Choroid plexus epithelial cell (primary cell): Measurements from ENCODE around the gene TTLL8.

Source experiments
- DNase-seq: peaks from one replicate; pipeline ENCODE4 v3.0.0-alpha.2; 2010; ENCODE audit warnings: low read depth
- H3K4me3 ChIP-seq: 2 replicates; pipeline ENCODE4 v1.5.1; 2011; ENCODE audit warnings: low read depth, mild to moderate bottlenecking, control low read depth, low read length, moderate library complexity
- TF ChIP-seq, protein P1 (sequence below): conservative IDR thresholded peaks from 2 replicates; pipeline ENCODE4 v1.5.1; 2011; ENCODE audit warnings: low read depth, mild to moderate bottlenecking, control low read depth, inconsistent platforms, low read length, moderate library complexity

The TTLL8 gene

DNA sequence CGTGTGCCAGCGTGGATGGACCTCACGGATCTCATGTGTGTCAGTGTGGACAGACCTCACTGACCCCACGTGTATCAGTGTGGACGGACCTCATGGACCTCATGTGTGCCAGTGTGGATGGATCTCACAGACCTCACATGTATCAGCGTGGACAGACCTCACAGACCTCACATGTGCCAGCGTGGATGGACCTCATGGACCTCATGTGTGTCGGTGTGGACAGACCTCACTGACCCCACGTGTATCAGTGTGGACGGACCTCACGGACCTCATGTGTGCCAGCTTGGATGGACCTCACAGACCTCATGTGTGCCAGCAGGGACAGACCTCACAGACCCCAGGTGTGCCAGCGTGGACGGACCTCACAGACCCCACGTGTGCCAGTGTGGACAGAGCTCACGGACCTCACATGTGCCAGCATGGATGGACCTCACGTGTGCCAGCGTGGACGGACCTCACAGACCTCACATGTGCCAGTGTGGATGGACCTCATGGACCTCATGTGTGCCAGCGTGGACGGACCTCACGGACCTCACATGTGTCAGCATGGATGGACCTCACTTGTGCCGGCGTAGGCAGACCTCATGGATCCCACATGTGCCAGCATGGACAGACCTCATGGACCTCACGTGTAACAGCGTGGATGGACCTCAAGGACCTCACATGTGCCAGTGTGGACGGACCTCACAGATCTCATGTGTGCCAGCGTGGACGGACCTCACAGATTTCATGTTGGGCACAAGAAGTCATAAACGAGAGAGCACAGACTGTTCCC, 18.2 kb downstream of the TTLL8 start:
- TF ChIP-seq, protein P1, sequence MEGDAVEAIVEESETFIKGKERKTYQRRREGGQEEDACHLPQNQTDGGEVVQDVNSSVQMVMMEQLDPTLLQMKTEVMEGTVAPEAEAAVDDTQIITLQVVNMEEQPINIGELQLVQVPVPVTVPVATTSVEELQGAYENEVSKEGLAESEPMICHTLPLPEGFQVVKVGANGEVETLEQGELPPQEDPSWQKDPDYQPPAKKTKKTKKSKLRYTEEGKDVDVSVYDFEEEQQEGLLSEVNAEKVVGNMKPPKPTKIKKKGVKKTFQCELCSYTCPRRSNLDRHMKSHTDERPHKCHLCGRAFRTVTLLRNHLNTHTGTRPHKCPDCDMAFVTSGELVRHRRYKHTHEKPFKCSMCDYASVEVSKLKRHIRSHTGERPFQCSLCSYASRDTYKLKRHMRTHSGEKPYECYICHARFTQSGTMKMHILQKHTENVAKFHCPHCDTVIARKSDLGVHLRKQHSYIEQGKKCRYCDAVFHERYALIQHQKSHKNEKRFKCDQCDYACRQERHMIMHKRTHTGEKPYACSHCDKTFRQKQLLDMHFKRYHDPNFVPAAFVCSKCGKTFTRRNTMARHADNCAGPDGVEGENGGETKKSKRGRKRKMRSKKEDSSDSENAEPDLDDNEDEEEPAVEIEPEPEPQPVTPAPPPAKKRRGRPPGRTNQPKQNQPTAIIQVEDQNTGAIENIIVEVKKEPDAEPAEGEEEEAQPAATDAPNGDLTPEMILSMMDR: no peak
- no peak for DNase-seq
- no peak overlapping the region for H3K4me3 ChIP-seq

DNA sequence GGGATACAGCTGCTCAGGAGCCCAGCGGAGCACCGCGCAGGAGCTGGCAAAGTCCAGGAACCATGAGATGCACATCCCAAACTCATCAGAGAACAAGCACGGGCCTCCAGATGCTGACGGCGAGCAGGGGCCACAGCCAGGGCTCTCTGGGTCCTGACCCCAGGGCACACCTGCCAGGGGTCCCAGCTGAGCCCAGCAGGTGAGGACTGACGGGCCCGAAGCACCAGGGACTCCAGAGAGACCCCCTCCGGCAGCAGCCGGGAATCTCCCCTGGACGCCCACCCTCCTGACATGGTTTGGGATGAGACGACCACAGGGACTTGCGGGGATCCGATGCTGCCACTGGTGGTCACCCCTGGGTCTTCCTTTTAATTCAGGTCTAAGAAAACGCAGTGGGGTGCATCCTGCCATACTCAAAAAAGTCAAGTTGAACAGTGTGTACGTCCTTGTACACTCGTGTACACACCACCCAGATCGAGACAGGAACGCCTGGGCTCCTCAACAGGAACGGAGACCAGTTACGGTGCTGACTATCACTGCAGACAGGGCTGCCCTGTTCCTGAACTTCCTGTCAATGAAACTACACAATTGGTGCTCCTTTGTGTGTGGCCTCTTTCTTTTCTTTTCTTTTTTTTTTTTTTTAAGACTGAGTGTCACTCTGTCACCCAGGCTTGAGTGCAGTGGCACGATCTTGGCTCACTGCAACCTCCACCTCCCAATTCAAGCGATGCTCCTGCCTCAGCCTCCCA, 21.9 kb downstream of the TTLL8 start:
- no peak overlapping the region for H3K4me3 ChIP-seq
- TF ChIP-seq, protein P1: no peak
- no peak for DNase-seq

DNA sequence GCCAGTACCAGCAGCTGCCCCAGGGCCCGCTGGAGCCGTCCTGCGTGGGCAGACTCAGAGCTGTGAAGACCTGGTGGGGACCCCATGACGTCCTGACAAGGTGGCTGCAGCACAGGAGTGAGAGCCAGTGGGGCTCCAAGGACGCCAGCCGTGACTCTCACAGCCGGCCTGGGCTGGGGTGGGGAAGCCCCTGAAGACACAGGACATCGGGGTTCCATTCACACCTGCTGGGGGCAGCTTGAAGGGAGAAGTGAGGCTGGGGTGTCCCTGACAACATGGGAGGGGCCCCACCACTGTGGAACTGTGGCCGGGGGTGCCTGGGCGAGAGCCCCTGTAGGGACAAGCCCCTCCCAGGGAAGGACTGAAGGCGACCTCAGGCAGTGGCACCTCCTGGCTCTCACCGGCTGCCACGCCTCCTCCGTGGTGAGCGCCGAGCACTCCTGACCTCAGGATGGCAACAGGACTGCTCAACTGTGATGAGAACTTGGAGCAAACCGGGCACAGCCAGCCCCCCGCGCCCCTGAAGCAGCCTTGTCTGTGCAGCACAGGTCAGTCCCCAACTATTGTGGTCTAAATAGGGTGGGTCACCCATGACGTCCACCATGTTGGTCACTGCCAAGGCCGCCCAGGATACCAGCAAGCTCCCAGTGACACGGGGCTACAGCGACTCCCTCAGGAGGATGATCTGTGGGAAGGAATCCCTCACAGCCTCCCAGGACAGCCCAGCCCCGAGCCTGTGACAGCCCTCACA, 22.8 kb downstream of the TTLL8 start:
- DNase-seq: no peak
- TF ChIP-seq, protein P1: no peak
- no peak overlapping the region for H3K4me3 ChIP-seq

DNA sequence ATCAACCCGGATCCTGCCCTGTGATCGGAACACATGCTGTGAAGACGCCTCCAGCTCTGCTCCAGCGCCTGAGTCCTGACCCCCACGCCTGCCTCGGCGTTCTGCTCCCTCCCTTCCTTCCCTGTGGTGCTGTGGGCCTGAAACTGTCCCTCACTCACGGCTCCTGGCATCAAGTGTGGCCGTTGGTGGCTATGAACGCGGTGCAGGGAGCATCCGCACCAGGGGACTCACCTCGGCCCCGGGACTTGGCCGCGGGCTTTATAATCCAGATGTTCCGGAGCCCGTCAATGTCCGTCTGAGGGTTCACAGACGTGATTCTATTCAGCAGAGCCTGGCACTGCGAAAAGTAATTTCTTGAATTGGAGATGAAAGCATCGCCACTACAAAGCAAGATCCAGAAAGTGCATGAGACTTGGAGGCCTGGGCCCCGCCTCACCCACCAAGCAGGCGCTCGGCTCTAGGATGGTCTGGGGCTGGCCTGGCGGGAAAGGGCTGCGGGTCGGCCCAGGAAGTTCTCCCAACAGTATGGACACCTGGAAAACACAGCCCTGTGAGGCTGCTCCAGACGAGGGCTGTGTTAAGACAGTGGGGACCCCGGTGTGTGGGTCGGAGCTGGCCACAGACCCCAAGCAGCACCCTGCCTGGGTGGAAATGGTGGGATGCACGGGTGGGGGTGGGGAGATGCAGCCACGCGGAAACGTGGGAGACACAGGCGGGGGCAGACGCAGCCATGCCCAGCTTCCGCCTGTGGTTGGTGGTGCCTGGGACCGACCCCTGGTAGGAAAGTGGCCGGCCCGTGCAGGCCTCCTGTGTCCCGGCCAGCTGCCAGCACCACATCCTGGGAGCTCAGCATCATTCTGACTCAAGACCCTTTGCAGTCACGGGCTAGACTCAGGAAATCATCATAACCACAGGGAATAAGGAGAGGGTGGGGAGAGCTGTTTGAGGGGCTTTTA, 23.7 kb downstream of the TTLL8 start:
- peak; percentile 52 for DNase-seq
- H3K4me3 ChIP-seq: no peak overlapping the region

DNA sequence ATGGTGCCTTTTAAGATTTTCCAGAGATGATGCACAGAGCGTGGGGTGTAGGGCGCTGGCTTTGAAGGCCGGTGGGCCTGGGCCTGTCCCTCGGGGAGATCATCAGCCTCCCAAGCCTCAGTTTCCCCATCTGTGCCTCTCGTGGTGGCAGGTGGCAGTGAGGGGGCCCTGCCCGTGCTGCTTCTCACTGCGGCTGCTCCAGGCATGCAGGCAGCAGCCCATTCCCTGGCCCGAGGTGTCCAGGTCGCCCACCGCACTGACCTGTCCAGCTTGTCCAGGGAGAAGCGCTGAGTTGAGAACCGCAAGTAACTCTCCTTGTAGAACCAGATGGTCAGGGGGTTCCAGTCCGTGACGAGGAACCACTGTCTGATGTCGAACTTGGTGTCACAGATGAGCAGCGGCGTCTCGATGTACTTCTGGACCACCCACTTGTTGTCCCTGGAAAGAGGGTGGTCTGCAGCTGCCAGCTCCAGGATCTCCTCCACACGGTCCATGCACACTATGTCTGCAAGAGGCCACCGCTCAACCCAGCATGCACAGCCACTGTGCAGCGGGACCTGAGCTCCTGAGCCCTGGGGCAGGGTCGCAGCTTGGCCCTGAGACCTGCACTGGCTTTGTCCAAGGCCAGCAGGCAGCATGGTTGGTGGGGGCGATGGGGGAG, 25.0 kb downstream of the TTLL8 start:
- H3K4me3 ChIP-seq: no peak overlapping the region
- TF ChIP-seq, protein P1: no peak
- no peak for DNase-seq

More for the DNA sequence above, 23.7 kb downstream of the TTLL8 start:
- TF ChIP-seq, protein P1: no peak
